ENCODE measurements around the gene MCC. TPM values are rescaled to one million over a fixed set of nuclear protein-coding genes. Genes with fewer than 3 reads are reported as not detected.

MCC gene
- total and polyA plus RNA-seq, 2 experiments from 2014 or later = 8.3 to 31.5 TPM

DNA sequence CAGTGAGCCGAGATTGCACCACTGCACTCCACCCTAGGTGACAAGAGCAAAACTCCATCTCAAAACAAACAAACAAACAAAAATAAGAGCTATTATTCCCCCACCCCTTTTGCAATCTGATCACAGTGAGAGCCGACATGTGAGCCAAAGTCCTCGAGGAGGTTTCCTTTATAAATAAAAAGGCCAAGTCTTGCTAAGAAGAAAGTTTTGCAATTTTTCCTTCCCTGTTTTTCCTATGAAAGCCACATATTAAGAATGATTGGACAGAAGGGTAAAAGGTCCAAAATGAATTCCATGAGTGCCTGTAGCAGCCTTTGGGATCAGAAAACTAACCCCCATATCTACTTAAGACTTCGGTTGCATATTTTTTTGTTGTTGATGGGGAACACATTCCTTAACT lies 233.1 kb downstream of the MCC start:
- Histone ChIP-seq H2AFZ (no peak overlapping the region), H3K27ac (no peak overlapping the region), H3K9me3 (ENCODE audit: low read depth) (no peaks in the 10 kb centered on the region), H3K4me1 (ENCODE audit: insufficient read depth) (peaks cover 4% of the 10 kb centered on the region), H3K4me2 (no peak overlapping the region), H3K4me3 (no peak overlapping the region), H4K20me1 (ENCODE audit: insufficient read depth, poor library complexity, severe bottlenecking) (no peaks in the 10 kb centered on the region), H3K79me2 (peaks cover 63% of the 10 kb centered on the region), H3K36me3 (replicated peaks; ENCODE audit: insufficient read depth, low read depth) (no peaks in the 10 kb centered on the region), H3K9me2 (replicated peaks; ENCODE audit: insufficient read depth) (no peaks in the 10 kb centered on the region), H3K27me3 (no peaks in the 10 kb centered on the region)
- WGBS (ENCODE audit: low lambda C conversion rate, missing lambda C conversion rate) = 82% methylated on average over 4 of the region's 4 CpGs
- TF ChIP-seq, protein P1, sequence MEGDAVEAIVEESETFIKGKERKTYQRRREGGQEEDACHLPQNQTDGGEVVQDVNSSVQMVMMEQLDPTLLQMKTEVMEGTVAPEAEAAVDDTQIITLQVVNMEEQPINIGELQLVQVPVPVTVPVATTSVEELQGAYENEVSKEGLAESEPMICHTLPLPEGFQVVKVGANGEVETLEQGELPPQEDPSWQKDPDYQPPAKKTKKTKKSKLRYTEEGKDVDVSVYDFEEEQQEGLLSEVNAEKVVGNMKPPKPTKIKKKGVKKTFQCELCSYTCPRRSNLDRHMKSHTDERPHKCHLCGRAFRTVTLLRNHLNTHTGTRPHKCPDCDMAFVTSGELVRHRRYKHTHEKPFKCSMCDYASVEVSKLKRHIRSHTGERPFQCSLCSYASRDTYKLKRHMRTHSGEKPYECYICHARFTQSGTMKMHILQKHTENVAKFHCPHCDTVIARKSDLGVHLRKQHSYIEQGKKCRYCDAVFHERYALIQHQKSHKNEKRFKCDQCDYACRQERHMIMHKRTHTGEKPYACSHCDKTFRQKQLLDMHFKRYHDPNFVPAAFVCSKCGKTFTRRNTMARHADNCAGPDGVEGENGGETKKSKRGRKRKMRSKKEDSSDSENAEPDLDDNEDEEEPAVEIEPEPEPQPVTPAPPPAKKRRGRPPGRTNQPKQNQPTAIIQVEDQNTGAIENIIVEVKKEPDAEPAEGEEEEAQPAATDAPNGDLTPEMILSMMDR (IDR thresholded peaks at IDR 0.05; ENCODE audit: poor library complexity) = no peak
- no peak for TF ChIP-seq EZH2 (IDR thresholded peaks at IDR 0.05; ENCODE audit: borderline replicate concordance)
- no peak for TF ChIP-seq EZH2phosphoT487 (IDR thresholded peaks at IDR 0.05; ENCODE audit: low read depth, severe bottlenecking, unreplicated experiment)
- no peak for DNase-seq (ENCODE audit: low spot score)

DNA sequence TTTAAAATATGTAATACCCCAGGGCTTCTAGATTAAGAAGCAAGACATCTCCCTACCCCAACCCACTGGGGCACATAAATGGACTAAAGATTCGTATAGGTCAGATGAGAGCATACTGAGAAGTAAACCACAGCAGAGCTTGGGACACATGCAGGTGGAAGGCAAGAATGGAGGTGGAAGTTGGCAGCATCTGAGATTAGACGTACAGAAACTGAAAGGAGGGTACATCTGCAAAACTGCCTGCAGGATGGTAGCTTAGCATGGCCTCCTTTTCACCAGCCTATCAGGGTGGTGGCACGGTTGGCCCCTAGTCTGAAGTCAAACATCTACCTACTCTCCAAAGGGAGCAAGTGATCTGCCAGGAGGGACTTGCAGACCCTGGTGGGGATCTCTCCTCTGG lies 235.2 kb downstream of the MCC start:
- Histone ChIP-seq H3K4me2 (no peak overlapping the region), H3K27me3 (no peaks in the 10 kb centered on the region), H3K27ac (no peak overlapping the region), H2AFZ (no peak overlapping the region), H3K36me3 (replicated peaks; ENCODE audit: insufficient read depth, low read depth) (no peaks in the 10 kb centered on the region), H3K9me3 (ENCODE audit: low read depth) (no peaks in the 10 kb centered on the region), H3K9me2 (replicated peaks; ENCODE audit: insufficient read depth) (no peaks in the 10 kb centered on the region), H3K4me3 (no peak overlapping the region), H4K20me1 (ENCODE audit: insufficient read depth, poor library complexity, severe bottlenecking) (no peaks in the 10 kb centered on the region), H3K4me1 (ENCODE audit: insufficient read depth) (peaks cover 7% of the 10 kb centered on the region), H3K79me2 (peaks cover 50% of the 10 kb centered on the region)
- WGBS (ENCODE audit: low lambda C conversion rate, missing lambda C conversion rate) = 87% methylated on average over 3 of the region's 3 CpGs
- no peak for DNase-seq (ENCODE audit: low spot score)
- no peak for TF ChIP-seq EZH2phosphoT487 (IDR thresholded peaks at IDR 0.05; ENCODE audit: low read depth, severe bottlenecking, unreplicated experiment)
- TF ChIP-seq EZH2 (IDR thresholded peaks at IDR 0.05; ENCODE audit: borderline replicate concordance) = no peak
- TF ChIP-seq, protein P1 (IDR thresholded peaks at IDR 0.05; ENCODE audit: poor library complexity) = no peak

DNA sequence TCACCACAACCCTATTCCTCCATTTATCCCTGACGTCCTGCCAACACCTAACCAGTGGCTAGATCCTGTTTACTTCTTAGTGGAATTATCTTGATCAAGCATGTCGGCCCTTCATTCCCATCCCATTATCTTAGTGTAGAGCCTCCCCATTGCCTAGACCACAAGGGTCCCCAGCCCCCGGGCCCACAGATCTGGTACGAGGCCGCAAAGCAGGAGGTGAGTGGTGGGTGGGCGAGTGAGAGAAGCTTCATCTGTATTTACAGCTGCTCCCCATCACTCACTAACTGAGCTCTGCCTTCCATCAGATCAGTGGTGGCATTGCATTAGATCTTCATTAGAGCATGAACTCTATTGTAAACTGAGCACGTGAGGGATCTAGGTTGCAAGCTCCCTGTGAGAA lies 236.2 kb downstream of the MCC start:
- Histone ChIP-seq H4K20me1 (ENCODE audit: insufficient read depth, poor library complexity, severe bottlenecking) (no peaks in the 10 kb centered on the region), H3K79me2 (peaks cover 46% of the 10 kb centered on the region), H3K9me2 (replicated peaks; ENCODE audit: insufficient read depth) (no peaks in the 10 kb centered on the region), H3K27ac (no peak overlapping the region), H3K36me3 (replicated peaks; ENCODE audit: insufficient read depth, low read depth) (no peaks in the 10 kb centered on the region), H3K4me3 (no peak overlapping the region), H3K9me3 (ENCODE audit: low read depth) (no peaks in the 10 kb centered on the region), H3K4me1 (ENCODE audit: insufficient read depth) (peaks cover 7% of the 10 kb centered on the region), H3K4me2 (no peak overlapping the region), H2AFZ (no peak overlapping the region), H3K27me3 (no peaks in the 10 kb centered on the region)
- TF ChIP-seq EZH2phosphoT487 (IDR thresholded peaks at IDR 0.05; ENCODE audit: low read depth, severe bottlenecking, unreplicated experiment) = no peak
- no peak for TF ChIP-seq EZH2 (IDR thresholded peaks at IDR 0.05; ENCODE audit: borderline replicate concordance)
- TF ChIP-seq, protein P1 (IDR thresholded peaks at IDR 0.05; ENCODE audit: poor library complexity) = no peak
- 83% methylated on average over 7 of the region's 7 CpGs for WGBS (ENCODE audit: low lambda C conversion rate, missing lambda C conversion rate)
- DNase-seq (ENCODE audit: low spot score) = no peak

Measured in hepatocyte (in vitro differentiated cells).